HPDE6-E6E7 (cell line): ENCODE data around the gene HOXB8.
A peak's percentile ranks its signal among the peaks of the same experiment; 100 is the strongest.

Experiments
- DNase-seq: peaks from one replicate; pipeline ENCODE4 v3.0.0; 2011; ENCODE audit warnings: missing footprints; ENCODE audit errors: extremely low spot score

HOXB8 gene

DNA sequence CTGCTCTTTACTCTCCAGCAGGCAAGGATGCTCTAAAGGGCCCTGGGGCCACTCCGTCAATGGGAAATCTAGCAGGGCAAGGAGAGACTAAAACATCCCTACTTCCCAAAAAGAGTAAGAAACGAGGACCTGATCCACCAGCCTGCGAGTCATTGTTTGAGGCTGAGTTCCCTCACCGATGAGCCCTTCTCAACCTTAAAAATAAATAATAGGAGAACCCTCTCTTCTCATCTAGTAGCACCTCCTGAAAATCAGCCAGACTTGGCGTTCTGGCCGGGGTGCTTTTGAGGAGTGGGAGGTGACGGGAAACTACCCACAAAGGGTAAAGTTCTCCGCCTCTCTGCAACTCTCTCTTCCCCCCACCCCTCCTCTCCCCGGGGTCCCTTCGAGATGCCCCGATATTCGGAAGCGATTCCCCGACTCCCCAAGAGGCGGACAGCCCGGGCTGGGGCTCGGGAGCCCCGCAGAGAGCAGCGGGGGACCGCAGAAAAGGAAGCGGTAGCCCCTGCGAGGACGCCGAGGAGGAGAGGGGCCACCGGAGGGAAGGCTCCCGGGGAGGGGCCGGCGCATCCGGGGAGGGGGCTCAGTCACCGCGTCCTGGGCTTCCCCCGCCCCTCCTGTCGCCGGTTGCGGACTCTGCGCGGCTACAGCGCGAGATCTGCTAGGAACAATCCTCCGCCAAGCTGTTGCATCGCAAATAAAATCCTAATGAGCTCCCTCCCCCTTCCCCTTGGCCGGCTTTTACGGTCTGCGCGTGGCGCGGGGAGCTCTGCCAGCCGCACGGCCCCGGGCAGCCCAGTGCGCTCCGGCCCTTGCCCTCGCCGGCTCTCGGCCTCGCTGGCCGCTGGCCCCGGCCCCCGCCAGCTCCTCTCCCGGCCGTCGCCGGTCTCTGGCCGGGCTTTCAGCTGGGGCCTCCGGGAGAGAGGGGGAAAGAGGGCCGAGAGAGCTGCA lies 9.7 kb upstream of the HOXB8 start:
- no peak for DNase-seq

DNA sequence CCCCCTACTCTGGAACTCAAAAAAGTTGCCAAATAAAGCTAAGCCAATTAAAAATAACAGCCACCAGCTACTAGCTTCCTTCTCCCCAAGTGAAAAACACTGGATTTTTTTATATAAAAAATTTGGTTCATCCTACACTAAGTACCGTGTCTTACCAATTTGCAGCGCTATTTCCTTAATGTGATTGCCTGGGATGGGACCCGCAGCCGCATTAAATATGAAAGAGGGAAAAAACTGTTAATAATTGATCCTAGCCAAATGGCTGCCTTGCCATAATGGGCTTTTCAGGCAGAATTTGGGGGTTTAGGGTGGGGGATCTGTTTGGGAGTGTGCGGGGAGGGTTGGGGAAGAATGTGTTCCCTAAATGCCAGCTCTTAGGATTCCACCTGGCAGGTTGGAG lies 9.0 kb upstream of the HOXB8 start:
- DNase-seq: no peak

DNA sequence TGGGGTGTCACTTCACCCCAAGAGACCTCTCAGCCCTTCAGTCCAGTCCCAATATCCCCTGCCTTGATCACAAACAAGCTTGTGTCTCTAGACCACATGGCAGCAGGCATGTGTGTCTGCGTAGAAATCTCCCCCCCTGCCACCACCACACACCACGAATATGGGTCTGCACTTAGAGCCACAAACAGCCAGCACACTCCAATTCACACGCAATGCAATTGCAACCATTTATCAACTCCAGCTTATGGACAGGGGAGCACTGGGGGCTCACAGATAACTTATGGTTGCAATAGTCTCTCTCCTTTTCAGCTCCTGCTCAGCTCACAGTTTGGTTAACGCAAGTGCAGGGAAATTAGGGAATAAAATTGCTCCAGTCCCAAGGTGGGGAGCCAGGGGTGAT lies 8.5 kb upstream of the HOXB8 start:
- DNase-seq: no peak

- DNase-seq: no peak
Measured at GRCh38 chr17:48622857-48623256, 7.8 kb upstream of the HOXB8 start.

GRCh38 chr17:48621410-48622392 lies 6.6 kb upstream of the HOXB8 start:
- DNase-seq: no peak

GRCh38 chr17:48620461-48621139 lies 5.5 kb upstream of the HOXB8 start:
- no peak for DNase-seq

- DNase-seq: no peak
Measured at GRCh38 chr17:48619826-48620449, 4.8 kb upstream of the HOXB8 start.

- DNase-seq: peak; percentile 92
Measured at GRCh38 chr17:48618256-48618896, 3.3 kb upstream of the HOXB8 start.

- DNase-seq: no peak
Measured at GRCh38 chr17:48617471-48618255, 2.6 kb upstream of the HOXB8 start.

DNA sequence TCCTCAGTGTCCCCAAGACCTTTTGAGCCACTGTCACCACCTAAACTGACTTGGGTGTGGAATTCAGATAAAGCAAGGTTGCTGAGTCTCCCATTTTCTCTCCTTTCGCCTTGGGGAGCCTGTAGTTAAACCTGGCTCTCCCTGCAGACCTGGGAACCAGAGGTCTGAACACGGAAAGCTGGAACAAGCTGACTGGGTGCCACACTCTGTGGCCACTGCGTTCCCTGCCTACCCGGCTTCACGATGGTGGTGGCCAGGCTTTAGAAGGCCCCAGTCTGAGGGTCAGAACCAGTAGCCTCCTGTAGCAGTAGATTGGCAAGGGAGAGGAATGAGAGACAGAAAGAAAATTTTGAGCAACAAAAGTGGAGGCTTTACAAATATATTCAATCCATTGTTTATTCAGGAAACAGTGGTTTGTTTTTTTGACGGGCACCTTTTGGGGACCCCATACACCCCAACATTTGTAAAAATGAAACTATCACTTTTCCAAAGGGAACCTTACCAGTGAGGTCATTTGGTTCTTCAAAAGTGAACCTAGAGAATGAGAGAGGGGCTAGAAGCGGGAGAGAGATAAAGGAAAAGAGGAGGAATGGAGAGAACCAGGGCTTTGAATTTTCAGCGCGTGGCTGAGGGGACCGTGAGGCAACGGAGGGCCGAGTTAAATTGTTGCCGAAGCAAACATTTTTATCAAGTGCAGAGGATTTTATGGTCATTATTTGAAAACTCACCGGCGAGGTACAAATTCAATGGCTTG lies 1.8 kb upstream of the HOXB8 start:
- DNase-seq: no peak

- no peak for DNase-seq
Measured at GRCh38 chr17:48615963-48616716, 1.0 kb upstream of the HOXB8 start.

DNA sequence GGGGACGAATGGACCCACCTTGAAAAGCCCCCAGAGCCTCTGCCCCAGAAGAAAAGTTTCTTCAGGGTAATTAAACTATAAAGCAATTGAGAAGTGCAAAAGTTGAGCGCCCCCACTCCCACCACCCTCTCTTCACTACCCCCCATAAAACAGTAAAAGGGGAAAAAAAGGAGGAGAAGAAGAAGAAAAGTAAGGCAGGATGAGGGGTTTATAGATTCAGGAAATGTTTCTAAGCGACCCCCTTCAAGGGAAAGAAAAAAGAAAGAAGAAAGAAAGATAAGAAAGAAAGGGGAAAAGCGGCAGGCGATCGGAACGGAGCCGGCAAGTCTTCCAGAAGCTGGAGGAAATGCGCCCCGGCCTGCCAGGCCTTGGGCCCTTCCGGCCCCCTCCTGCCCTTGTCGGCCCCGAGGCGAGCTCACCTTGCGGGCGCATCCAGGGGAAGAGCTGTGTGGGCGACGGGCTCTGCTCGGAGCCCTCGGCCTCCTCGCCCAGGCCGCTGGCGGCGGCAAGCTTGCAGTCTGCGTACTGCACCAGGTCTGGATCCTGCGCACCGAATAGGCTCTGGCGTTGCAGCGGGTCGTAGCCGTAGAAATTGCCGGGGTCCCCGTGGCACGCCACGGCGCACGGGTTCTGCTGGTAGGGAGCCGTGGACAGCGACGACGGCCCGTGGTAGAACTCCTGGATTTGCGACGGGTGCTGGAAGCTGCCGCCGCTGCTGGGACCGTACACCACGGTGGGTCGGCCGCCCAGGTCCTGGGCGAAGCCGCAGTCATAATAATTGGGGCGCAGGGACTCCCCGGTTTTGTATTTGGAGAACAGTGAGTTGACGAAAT lies 1.0 kb downstream of the HOXB8 start:
- DNase-seq: no peak

- DNase-seq: no peak
Measured at GRCh38 chr17:48612854-48613691, 2.0 kb downstream of the HOXB8 start.

- no peak for DNase-seq
Measured at GRCh38 chr17:48612456-48612853, 2.6 kb downstream of the HOXB8 start.

- DNase-seq: no peak
Measured at GRCh38 chr17:48611681-48612455, 3.2 kb downstream of the HOXB8 start.

GRCh38 chr17:48611213-48611612 lies 3.9 kb downstream of the HOXB8 start:
- DNase-seq: no peak
